H54 (cell line): ENCODE measurements around the gene HIVEP3.

Experiments used
- DNase-seq: peaks from one replicate; pipeline ENCODE4 v3.0.0; 2011; ENCODE audit warnings: low spot score, mixed read lengths; ENCODE audit not compliant: insufficient read length
- FAIRE-seq: peaks from 3 replicates; lab custom pipeline; 2011; peaks lifted over from hg19 to GRCh38; lab: Jason Lieb, UNC
- POLR2A ChIP-seq: IDR thresholded peaks from 2 replicates; pipeline ENCODE4 v1.6.1; 2011; ENCODE audit warnings: low read depth, mild to moderate bottlenecking, low read length

The HIVEP3 gene

DNA sequence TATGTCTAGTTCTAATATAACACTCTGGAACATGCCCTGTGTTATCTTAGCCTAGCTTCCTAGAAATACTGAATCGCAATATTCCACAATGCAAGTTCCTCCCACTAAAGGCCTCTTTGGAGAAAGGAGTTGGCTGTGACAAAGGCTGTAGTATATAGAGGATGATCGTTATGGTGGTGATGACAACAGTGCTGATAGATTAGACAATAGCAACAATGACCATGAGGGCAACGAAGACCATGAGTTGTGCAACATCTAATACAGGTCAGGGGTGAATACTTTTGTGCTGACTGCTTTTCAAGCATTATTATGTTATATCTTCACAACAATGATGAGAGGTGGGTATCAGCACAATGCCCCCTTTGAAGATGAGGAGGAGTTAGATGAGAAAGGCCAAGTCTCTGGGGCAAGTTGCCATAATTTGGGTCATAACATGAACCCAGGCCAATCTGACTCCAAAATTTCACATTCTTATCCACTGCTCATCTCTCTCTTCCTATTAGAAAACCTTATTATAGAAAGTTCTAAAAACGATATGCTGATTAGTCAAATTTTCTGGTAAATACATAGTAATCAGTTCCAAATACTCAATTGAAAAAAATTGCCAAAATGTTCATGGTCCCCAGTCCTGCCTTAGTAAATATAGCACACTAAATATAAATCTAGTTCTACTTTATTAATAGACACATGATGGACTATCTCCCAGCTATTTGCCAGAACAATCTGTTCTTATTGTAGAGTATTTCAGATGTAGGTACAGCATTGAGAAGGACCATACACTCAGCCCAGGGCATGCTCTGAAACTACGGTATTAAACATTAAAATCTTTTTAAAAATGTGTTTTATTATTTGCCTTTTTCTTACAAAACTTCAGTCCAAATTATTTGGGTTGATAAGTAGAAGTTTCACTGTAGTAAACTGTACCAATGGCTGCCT, 37.5 kb downstream of the HIVEP3 start:
- no peak for DNase-seq
- TF ChIP-seq POLR2A, result no peak
- FAIRE-seq, result no peak

DNA sequence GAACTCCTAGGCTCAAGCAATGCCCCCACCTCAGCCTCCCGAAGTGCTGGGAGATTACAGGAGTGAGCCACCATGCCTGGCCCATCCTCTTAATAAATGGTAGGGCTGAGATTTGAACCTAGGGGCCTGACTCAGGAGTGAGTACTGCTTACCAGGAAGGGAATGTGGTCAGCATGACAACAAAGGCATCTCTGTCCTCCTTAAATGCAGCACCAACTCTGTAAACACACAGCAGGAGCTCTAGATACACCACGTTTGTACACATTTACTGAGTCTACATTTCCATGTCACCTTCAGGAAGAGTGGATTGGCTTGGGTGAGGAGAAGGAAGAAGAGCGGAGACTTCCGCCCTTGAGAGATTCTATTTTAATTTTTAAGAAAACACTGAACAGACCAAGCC, 38.5 kb downstream of the HIVEP3 start:
- peak; percentile 45 for DNase-seq
- FAIRE-seq, result peak; percentile 53
- no peak for TF ChIP-seq POLR2A

DNA sequence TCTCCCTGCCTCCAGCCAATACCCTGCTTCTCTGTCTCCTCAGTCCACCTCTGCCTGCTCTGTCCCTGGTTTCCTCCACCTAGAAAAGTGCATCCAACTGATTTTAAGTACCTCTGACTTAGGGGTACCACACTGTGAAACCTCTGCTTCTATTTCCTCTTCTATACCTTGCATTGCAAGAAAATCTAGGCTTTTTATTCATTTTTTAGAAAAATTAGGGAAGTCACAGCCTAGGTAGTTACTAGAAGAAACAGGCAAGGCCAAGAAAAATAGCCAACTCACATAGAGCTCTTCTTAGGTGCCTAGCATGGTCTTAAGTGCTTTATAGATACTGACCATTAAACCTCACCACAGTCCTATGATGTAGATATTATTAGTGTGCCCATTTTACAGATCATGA, 39.1 kb downstream of the HIVEP3 start:
- FAIRE-seq, result no peak
- DNase-seq, result no peak

DNA sequence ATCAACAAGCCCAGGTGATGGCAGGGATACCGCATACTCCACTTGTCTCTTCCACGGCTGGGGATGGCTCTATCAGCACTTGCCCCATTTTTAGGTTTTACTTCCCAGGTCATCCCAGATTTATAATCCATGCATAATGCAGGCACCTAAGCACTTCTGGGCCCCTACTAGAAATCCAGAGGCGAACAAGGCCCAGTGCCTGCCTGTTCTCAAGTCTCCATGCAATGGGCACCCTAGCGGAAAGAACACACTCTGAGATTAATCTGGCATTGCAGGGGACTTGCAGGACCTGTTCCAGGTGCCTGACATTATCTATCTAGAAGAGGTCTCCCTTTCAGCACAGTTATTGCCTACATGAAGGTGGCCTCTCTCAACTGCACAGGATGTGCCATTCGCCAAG, 39.8 kb downstream of the HIVEP3 start:
- FAIRE-seq (no peak), DNase-seq (no peak)
- TF ChIP-seq POLR2A, result no peak

More for the DNA sequence above, 39.1 kb downstream of the HIVEP3 start:
- TF ChIP-seq POLR2A, result no peak

DNA sequence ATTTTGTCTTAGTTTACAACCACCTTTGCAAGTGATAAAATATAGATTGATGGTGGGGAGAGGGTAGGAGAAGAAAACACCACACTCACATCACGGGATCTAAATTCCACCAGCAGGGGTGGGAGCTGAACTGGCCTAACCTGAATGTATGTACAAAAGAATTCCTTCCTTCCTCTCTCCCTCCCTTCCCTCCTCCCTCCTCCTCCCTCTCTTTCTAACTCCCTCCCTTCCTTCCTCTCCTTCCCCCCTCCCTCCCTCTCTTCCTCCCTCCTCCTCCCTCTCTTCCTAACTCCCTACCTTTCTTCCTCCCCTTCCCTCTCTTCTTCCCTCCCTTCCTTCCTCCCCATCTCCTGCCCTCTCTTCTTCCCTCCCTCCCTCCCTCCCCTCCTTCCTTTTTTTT, 40.2 kb downstream of the HIVEP3 start:
- TF ChIP-seq POLR2A, result no peak
- FAIRE-seq, result no peak
- DNase-seq, result no peak

DNA sequence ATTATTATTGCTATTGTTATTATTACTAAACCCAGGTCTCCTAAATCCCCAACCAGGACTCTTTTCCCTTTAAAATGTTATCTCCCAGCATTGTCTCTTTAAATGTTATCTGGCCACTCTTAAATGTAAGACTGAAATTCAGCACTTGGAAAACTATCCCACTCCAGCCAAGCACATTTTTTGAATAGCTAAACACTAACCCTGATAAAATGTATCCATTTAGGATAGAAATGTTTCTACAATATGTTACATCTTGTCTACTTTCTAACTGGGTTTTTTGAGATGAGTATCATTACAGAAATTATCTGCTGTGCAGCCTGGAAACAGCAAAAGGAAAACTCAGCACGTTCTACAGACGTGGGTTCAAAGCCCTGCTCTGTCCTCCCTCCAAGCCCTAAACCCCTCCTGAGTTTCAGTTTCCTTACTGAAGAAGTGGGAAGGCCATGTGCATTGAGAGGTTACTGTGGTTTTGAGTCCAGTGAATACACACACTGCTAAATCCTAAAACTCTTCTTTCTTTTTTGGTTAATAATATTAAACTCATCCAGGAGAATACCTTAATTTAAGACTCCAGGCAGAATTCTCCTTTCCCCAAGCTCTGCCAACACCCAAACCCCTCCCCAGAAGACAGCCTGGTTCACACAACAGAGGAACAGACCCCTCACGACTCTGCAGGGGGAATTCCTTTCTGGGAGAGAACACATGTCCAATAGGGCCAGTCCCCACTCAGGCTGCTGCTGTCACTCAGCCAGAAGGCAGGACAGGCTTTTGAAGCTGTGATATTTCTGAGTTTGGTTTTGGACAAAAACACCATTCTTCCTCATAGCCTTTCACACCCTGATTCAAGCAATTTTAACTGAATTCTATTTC, 41.9 kb downstream of the HIVEP3 start:
- FAIRE-seq (no peak), DNase-seq (no peak)
- TF ChIP-seq POLR2A, result no peak

DNA sequence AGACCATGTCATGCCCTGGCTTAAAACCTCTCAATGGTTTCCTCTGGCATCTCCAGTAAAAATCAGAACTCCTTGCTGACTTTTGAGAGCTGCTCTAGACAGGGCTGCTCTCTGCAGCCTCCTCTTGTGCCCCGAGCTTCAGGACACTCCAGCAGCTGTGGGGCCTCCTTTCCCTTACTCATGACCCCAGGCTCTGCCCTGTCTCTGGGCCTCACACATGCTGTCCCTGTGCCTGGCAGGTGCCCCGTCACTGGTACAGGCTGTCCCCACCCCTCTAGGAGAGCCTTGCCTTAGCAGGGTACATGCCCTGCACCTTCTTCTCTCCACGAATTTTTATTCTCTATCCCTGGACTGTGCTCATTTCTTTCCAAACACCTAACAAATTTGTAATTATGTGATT, 43.2 kb downstream of the HIVEP3 start:
- FAIRE-seq (no peak), DNase-seq (no peak)
- TF ChIP-seq POLR2A, result no peak

DNA sequence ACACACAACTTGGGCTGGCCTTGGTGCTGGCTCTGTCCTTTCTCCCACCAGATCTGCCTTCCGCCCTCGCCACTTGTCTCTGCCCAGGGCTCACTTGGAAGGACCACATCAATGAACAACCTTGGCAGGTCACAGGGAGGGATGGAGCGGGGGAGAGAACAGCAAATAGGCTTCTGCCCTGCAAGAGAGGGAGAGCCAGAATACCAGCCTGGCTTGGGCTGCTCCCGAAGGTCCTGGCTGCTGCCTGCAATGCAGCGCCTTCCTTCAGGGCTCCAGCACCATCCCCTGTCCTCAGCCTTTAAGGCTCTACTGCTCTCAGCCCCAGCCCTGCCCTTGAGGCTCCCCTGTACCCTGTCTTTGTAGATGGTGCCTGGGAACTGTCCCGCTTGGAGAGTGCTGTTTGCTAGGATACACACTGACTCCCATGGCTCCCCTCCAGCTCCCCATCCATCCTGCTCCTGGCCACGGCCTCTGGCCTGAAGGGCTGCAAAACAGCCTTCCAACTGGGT, 43.8 kb downstream of the HIVEP3 start:
- TF ChIP-seq POLR2A, result no peak
- no peak for DNase-seq
- FAIRE-seq, result no peak

DNA sequence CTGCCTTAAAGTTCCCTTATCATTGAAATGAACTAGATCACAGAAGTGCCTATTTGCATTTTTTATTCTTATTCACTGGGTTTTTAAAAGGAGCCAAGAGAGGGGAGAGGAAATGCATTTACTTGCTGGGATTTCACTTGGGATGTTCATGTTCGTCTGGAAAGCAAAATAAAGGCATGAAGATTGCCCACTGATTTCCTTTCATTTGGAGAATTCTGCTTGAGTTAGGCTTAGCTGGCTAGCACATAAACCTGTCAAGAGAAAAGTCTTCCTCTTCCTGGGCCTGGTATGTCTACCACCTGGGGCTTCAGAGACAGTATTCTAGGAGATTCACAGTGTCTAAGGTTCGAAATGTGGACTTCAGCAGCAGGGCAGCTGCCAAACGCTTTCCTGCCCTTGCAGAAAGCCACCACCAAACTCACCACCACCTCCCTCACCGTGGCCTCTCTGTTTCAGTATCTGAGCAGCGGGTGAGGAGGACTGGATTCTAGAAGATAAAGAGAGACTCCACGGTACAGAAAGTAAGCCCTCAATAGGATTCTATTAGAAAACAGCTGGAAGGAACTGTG, 44.5 kb downstream of the HIVEP3 start:
- FAIRE-seq (no peak), DNase-seq (no peak)
- no peak for TF ChIP-seq POLR2A

DNA sequence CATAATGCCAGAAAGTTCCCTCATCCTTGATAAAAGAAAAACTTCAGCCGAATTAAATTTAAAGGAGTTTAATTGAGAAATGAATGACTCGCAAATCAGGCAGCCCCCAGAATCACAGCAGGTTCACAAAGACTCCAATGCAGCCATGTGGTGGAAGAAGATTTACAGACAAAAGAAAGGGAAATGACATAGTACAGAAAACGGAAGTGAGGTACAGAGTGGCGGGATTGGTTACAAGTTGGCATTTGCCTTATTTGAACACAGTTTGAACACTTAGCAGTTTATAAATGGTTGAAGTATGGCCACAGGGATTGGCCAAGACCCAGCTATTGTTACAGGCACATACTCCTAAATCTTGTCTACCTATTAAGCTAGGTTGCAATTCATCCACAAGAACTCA, 46.6 kb downstream of the HIVEP3 start:
- no peak for DNase-seq
- TF ChIP-seq POLR2A, result no peak
- FAIRE-seq, result no peak

DNA sequence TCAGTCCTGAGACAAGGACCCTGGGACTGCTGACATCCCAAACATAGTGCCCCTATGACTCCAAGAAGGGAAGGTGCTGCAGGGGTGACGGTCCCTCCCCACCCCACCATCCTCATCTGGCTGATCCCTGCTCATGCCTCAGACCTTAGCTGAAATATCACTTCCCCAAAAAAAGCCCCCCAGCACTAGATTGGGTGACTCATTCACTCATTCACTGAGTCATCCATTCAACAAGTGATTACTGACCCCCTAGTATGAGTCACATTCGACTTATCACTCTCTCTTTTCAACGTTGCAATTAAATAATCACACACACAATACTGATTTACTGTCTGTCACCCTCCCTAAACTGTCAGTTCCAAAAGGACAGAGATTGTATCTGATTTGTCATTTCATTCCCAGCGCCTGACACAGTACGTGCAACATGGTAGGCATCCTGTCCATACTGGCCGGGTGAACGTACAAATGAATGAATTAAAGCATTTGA, 48.6 kb downstream of the HIVEP3 start:
- TF ChIP-seq POLR2A, result no peak
- DNase-seq, result peak; percentile 37
- FAIRE-seq, result peak; percentile 68

DNA sequence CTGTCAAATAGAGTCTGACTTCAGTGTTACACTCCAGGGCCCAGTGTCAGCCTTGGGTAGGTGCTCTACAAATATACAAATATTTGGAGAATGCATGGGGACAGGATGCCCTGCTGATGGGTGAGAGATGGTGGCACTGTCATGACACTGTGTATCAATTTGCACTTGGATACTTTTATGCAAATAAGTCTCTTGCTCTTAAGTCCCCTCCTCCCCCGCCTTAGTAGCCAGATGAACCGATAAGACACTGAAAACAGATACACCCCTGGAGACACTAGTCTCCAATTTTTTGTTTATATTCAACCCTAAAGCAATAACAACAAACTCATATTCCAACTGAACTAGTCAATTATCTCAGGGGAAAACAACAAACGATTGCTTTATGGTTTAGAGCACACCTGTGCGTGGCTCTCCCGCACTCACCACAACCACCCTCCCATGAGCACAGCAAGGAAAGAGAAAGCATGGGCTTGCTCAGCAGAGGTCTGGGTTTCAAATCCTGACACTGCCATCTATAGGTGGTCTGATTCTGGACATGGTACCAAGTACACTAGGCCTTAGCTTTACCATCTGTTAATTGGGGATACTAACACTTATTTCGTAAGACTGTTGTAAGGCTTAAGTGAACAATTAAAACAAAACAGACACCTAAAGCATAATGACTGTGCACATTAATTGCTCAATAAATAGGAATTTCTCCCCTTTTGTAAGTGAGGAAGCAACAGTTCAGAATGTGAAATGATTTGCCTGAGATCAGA, 50.3 kb downstream of the HIVEP3 start:
- FAIRE-seq (no peak), DNase-seq (no peak)
- no peak for TF ChIP-seq POLR2A

DNA sequence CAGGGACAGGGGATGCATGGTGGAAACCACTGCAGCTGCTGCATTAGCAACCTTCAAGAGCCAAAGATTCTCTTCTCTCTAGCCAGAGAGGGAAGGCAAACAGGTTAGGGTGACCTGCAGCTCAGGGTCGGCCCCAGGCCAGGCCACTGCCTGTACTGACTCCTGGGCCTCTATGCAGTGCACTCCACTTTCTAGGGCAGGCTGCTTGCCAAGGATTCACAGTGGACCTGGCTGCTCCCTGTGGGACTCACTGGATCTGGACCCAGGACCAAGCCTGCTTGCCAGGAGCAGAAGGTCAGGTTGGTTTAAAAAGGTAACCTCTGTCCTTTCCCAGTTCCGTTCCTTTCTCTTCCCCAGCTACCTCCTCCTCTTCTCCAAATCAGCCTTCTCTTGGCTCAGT, 52.4 kb downstream of the HIVEP3 start:
- no peak for DNase-seq
- TF ChIP-seq POLR2A, result no peak
- no peak for FAIRE-seq
